Measurements from ENCODE around the gene DALRD3. TPM values are rescaled to one million over a fixed set of nuclear protein-coding genes. Genes with fewer than 3 reads are reported as not detected.

The DALRD3 gene
- total RNA-seq, 1 experiment from 2014 or later = 42.9 TPM

- DNase-seq (ENCODE audit: low read depth, low spot score) = no peak
- Histone ChIP-seq H3K4me1 (ENCODE audit: control insufficient read depth in 1 of 2, insufficient read depth in 2 of 2, low read length in 2 of 2) (peaks cover 3 to 26% of the 10 kb centered on the region in 2 experiments; a peak in 3 of 4 replicates), H2AFZ (ENCODE audit: low read depth, low read length, poor library complexity, severe bottlenecking) (no peak overlapping the region), H3K9me3 (ENCODE audit: control insufficient read depth in 1 of 2, insufficient read depth in 1 of 2, low read depth in 1 of 2, low read length in 2 of 2) (no peaks in the 10 kb centered on the region), H3K36me3 (ENCODE audit: control insufficient read depth in 1 of 2, insufficient read depth in 2 of 2, low read length in 2 of 2) (peaks cover 0 to 3% of the 10 kb centered on the region in 2 experiments; a peak in 1 of 4 replicates), H3K27me3 (ENCODE audit: insufficient read depth, low read length) (no peaks in the 10 kb centered on the region), H3K9me2 (ENCODE audit: insufficient read depth) (no peaks in the 10 kb centered on the region), H3K4me2 (ENCODE audit: low read length) (no peak overlapping the region), H3K79me2 (ENCODE audit: insufficient read depth, low read length) (peaks cover 24% of the 10 kb centered on the region), H3K27ac (ENCODE audit: low read depth, low read length) (no peak overlapping the region), H3K9ac (ENCODE audit: low read length) (no peak overlapping the region), H3K4me3 (replicated peaks in 1 of 2; ENCODE audit: low read depth in 1 of 2, low read length in 2 of 2) (no peak overlapping the region), H4K20me1 (ENCODE audit: insufficient read depth) (no peaks in the 10 kb centered on the region)
- TF ChIP-seq SIN3A (IDR thresholded peaks at IDR 0.05; ENCODE audit: low read depth) (no peak), JUND (IDR thresholded peaks at IDR 0.05) (no peak), RAD21 (IDR thresholded peaks at IDR 0.05; ENCODE audit: low read depth) (no peak), YY1 (IDR thresholded peaks at IDR 0.05; ENCODE audit: extremely low read depth, insufficient replicate concordance, low read depth, low read length) (no peak), SRF (IDR thresholded peaks at IDR 0.05; ENCODE audit: low read depth) (no peak), EZH2phosphoT487 (IDR thresholded peaks at IDR 0.05; ENCODE audit: borderline replicate concordance) (no peak), ZBTB33 (IDR thresholded peaks at IDR 0.05; ENCODE audit: extremely low read depth, insufficient replicate concordance, low read length) (no peak), EZH2 (IDR thresholded peaks at IDR 0.05) (no peak)
- no TSS peak for BruUV-seq (replicated peaks)
- RAD21 ChIA-PET (ENCODE audit: low non-redundant PET in 1 of 2, low total read pairs in 2 of 2, uncharacterized antibody in 2 of 2, unreplicated experiment in 2 of 2) = no interaction called here
- POLR2A ChIA-PET = interaction anchor here (0.6 kb wide), 1 partner anchor 15 kb away, joined by 3 read pairs; no protein-coding TSS in a partner anchor
- CTCF ChIA-PET = no interaction called here
- no peak for ATAC-seq
- intact Hi-C loops (cut with micrococcal nuclease) = no loop called here
Observed at GRCh38 chr3:49004352-49005302, 13.8 kb downstream of the DALRD3 start.

Data from HCT116 (cell line).